ENCODE results near the gene HHATL.

GRCh38 chr3:42745291-42745745 lies 42.7 kb upstream of the HHATL start:
- TF ChIP-seq CTCF (IDR thresholded peaks at IDR 0.05) (no peak), POLR2A (IDR thresholded peaks at IDR 0.05) (no peak)

All from tibial nerve (tissue), 3 donors.